Heart left ventricle (tissue), 13 donors: ENCODE results near the gene PEX11G.

Experiments
- POLR2A ChIP-seq, 2 donors: fragments of 450-650 bp; IDR thresholded peaks; one replicate each; pipeline ENCODE4 v1.6.1; 2017; ENCODE audit warnings: antibody characterized with exemption in 2 of 2, mild to moderate bottlenecking in 2 of 2, moderate library complexity in 2 of 2
- TF ChIP-seq, protein P1 (sequence below), 12 donors: fragments of 200-600 bp; sonication (generic) in 4 of 12; IDR thresholded peaks; one replicate each; pipeline versions ENCODE4 v1.5.0 to v1.8.0; 2018 to 2022; ENCODE audit warnings: antibody characterized with exemption in 12 of 12, mild to moderate bottlenecking in 5 of 12
- donor health status: ischemic (EF 13 %, LVEDD 7.1; RV severe dilation, severe dysfunction).
- donor health status: DM: no; HTN: yes; CAD: no.
- donor health status: DM: no; HTN: no; CAD: no.
- donor health status: ischemic (EF 25% LVEDD 6.9; RV normal size, moderate dysfunction).
- donor health status: ischemic (EF 25% LVEDD 5.7; RV mildly dilated, moderate dysfunction).
- donor health status: ischemic (EF 35%, LVEDD 5.7; RV mildly dilated, moderate dysfunction).
- donor health status: nonischemic (EF 11% LVEDD 7.7; RV severe dilation, severe dysfunction).
- donor health status: DM: yes; HTN: yes; CAD: no.
- donor health status: PGD.
- donor health status: ischemic (EF 29% LVEDD 5.4; RV normal size, mild dysfunction).
- donor health status: nonischemic (EF 23%, LVEDD 6.1; RV moderate dilation, normal function).

DNA sequence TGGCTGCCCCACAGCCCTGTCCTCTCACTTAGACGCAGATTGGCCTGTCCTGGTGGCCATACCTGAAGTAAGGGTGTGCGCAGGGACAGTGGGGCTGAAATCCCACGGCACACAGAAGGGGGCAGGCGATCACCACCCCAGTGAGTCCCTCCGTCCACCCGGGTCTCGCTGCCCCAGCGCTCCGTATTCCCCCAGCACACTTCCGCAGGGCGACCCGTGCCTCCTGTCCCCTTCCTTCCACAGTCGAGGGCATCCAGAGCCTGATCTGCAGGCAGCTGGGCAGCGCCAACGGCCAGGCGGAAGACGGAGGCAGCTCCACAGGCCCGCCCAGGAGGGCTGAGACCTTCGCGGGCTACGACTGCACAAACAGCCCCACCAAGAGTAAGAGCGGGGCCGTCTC, 25.3 kb downstream of the PEX11G start:
- TF ChIP-seq, protein P1, sequence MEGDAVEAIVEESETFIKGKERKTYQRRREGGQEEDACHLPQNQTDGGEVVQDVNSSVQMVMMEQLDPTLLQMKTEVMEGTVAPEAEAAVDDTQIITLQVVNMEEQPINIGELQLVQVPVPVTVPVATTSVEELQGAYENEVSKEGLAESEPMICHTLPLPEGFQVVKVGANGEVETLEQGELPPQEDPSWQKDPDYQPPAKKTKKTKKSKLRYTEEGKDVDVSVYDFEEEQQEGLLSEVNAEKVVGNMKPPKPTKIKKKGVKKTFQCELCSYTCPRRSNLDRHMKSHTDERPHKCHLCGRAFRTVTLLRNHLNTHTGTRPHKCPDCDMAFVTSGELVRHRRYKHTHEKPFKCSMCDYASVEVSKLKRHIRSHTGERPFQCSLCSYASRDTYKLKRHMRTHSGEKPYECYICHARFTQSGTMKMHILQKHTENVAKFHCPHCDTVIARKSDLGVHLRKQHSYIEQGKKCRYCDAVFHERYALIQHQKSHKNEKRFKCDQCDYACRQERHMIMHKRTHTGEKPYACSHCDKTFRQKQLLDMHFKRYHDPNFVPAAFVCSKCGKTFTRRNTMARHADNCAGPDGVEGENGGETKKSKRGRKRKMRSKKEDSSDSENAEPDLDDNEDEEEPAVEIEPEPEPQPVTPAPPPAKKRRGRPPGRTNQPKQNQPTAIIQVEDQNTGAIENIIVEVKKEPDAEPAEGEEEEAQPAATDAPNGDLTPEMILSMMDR (IDR thresholded peaks at IDR 0.05): no peak
- TF ChIP-seq POLR2A (IDR thresholded peaks at IDR 0.05): no peak
